ENCODE results near the gene CLRN1. TPM values are rescaled to one million over a fixed set of nuclear protein-coding genes. Genes with fewer than 3 reads are reported as not detected.

The CLRN1 gene
- total and polyA plus RNA-seq, 2 of the 13 experiments (the other 11 are each of a cell fraction or from before 2014, with no cell fraction given), result not detected

DNA sequence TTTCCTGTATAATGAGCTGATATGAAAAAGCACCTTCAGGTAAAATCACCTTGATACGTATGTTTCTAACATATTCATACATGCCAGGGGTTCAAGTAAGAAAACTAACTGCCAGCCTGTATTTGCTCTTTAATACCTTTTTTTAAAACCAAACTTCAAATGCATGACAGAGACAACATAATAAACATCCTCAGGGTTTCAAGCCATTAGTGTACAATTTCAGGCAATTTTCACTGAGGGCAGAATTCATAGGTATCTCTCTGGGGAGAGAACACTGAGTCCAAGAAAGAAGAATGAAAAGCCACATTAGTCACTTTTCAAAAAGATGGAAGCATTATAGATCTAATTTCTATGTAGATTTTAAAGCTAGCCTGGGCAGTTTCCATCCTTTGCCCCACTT, 94.2 kb downstream of the CLRN1 start:
- H3K36me3 ChIP-seq (replicated peaks in 1 of 2; ENCODE audit: control insufficient read depth in 1 of 2, insufficient read depth in 2 of 2, low read length in 2 of 2), result no peaks in the 10 kb centered on the region
- no peak overlapping the region for H3K4me2 ChIP-seq (ENCODE audit: low read depth, low read length)
- H3K27me3 ChIP-seq (ENCODE audit: control insufficient read depth in 1 of 2, insufficient read depth in 2 of 2, low read length in 2 of 2), result peaks cover 0 to 5% of the 10 kb centered on the region in 2 experiments; a peak in 1 of 5 replicates
- ATAC-seq (no peak), DNase-seq (ENCODE audit: low spot score) (no peak), FAIRE-seq (no peak)
- no peak overlapping the region for H3K4me3 ChIP-seq (replicated peaks in 1 of 3; ENCODE audit: insufficient read depth in 1 of 3, low read depth in 2 of 3, low read length in 3 of 3)
- POLR2A ChIA-PET, result no interaction called here
- no peak overlapping the region for H2AFZ ChIP-seq (ENCODE audit: low read length)
- 87% methylated on average over 1 of the region's 1 CpG for WGBS (ENCODE audit: low lambda C conversion rate)
- H3K27ac ChIP-seq (ENCODE audit: extremely low read length, insufficient read depth, low read length), result no peak overlapping the region
- in situ Hi-C loops (cut with HindIII; ENCODE audit: extremely low pct_ligation_motif_present, low pct_unique_long_range_greater_than_20kb) (no loop called here), intact Hi-C loops (cut with micrococcal nuclease; ENCODE audit: unreplicated experiment) (no loop called here)
- CTCF ChIA-PET (ENCODE audit: low intra/inter-chr PET ratio, low total read pairs), result no interaction called here
- H3K79me2 ChIP-seq (ENCODE audit: insufficient read depth, low read length), result no peaks in the 10 kb centered on the region
- no peak overlapping the region for H3K9ac ChIP-seq (ENCODE audit: insufficient read depth, low read depth, low read length)
- no peaks in the 10 kb centered on the region for H4K20me1 ChIP-seq (ENCODE audit: insufficient read depth, low read length)
- no peaks in the 10 kb centered on the region for H3K9me3 ChIP-seq (ENCODE audit: low read length)
- BruUV-seq (replicated peaks), result no TSS peak
- TF ChIP-seq ATF7 (IDR thresholded peaks at IDR 0.05) (no peak), ATF7 (CRISPR knock-in tag; IDR thresholded peaks at IDR 0.05) (no peak), LCORL (IDR thresholded peaks at IDR 0.05) (no peak), LCORL (CRISPR knock-in tag; IDR thresholded peaks at IDR 0.05) (no peak), ADNP (CRISPR knock-in tag; IDR thresholded peaks at IDR 0.05) (no peak), HOXD1 (CRISPR knock-in tag; IDR thresholded peaks at IDR 0.05) (no peak), SIX1 (CRISPR knock-in tag; IDR thresholded peaks at IDR 0.05; ENCODE audit: borderline replicate concordance) (no peak), TEAD2 (CRISPR knock-in tag; IDR thresholded peaks at IDR 0.05) (no peak)
- TF ChIP-seq, protein P1, sequence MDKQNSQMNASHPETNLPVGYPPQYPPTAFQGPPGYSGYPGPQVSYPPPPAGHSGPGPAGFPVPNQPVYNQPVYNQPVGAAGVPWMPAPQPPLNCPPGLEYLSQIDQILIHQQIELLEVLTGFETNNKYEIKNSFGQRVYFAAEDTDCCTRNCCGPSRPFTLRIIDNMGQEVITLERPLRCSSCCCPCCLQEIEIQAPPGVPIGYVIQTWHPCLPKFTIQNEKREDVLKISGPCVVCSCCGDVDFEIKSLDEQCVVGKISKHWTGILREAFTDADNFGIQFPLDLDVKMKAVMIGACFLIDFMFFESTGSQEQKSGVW (CRISPR knock-in tag; IDR thresholded peaks at IDR 0.05; ENCODE audit: borderline replicate concordance), result no peak
- TF ChIP-seq, protein P2, sequence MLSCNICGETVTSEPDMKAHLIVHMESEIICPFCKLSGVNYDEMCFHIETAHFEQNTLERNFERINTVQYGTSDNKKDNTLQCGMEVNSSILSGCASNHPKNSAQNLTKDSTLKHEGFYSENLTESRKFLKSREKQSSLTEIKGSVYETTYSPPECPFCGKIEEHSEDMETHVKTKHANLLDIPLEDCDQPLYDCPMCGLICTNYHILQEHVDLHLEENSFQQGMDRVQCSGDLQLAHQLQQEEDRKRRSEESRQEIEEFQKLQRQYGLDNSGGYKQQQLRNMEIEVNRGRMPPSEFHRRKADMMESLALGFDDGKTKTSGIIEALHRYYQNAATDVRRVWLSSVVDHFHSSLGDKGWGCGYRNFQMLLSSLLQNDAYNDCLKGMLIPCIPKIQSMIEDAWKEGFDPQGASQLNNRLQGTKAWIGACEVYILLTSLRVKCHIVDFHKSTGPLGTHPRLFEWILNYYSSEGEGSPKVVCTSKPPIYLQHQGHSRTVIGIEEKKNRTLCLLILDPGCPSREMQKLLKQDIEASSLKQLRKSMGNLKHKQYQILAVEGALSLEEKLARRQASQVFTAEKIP (CRISPR knock-in tag; IDR thresholded peaks at IDR 0.05; ENCODE audit: borderline replicate concordance), result no peak
- TF ChIP-seq, protein P3, sequence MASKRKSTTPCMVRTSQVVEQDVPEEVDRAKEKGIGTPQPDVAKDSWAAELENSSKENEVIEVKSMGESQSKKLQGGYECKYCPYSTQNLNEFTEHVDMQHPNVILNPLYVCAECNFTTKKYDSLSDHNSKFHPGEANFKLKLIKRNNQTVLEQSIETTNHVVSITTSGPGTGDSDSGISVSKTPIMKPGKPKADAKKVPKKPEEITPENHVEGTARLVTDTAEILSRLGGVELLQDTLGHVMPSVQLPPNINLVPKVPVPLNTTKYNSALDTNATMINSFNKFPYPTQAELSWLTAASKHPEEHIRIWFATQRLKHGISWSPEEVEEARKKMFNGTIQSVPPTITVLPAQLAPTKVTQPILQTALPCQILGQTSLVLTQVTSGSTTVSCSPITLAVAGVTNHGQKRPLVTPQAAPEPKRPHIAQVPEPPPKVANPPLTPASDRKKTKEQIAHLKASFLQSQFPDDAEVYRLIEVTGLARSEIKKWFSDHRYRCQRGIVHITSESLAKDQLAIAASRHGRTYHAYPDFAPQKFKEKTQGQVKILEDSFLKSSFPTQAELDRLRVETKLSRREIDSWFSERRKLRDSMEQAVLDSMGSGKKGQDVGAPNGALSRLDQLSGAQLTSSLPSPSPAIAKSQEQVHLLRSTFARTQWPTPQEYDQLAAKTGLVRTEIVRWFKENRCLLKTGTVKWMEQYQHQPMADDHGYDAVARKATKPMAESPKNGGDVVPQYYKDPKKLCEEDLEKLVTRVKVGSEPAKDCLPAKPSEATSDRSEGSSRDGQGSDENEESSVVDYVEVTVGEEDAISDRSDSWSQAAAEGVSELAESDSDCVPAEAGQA (IDR thresholded peaks at IDR 0.05; ENCODE audit: low read depth), result no peak
- TF ChIP-seq, protein P3 (CRISPR knock-in tag; IDR thresholded peaks at IDR 0.05; ENCODE audit: borderline replicate concordance), result no peak
- H3K4me1 ChIP-seq (ENCODE audit: insufficient read depth, low read length), result no peaks in the 10 kb centered on the region

Data from HepG2 (cell line).